Kidney epithelial cell (primary cell): ENCODE results near the gene TMA16. TPM values are rescaled to one million over a fixed set of nuclear protein-coding genes. Genes with fewer than 3 reads are reported as not detected.

ENCODE experiments used
- DNase-seq: peaks from one replicate; pipeline ENCODE4 v3.0.0-alpha.2; 2010; ENCODE audit warnings: low read depth
- H3K27me3 ChIP-seq: 2 replicates; pipeline ENCODE4 v1.6.0; 2011; ENCODE audit warnings: low read length; ENCODE audit not compliant: control insufficient read depth, insufficient read depth
- H3K36me3 ChIP-seq: 2 replicates; pipeline ENCODE4 v1.5.1; 2011; ENCODE audit warnings: low read length; ENCODE audit not compliant: control insufficient read depth, insufficient read depth
- H3K4me3 ChIP-seq: 2 replicates; pipeline ENCODE4 v1.5.1; 2011; ENCODE audit warnings: low read depth, mild to moderate bottlenecking, control low read depth, low read length
- CTCF ChIP-seq: IDR thresholded peaks from 2 replicates; pipeline ENCODE4 v1.5.1; 2011; ENCODE audit warnings: mild to moderate bottlenecking, moderate library complexity, low read length, control low read depth, inconsistent platforms; ENCODE audit not compliant: insufficient read depth, poor library complexity, severe bottlenecking
- total RNA-seq: library from RNA; depleted of rRNA; stranded (reverse); fragments of >200 nt; gene quantifications from 2 replicates; pipeline ENCODE4 v1.2.3, GENCODE V29; 2015

The TMA16 gene
- total RNA-seq, 1 donor from 2014 or later: 30.7 TPM

- no peak for TF ChIP-seq CTCF
- DNase-seq: no peak
- no peaks in the 10 kb centered on the region for H3K27me3 ChIP-seq
- no peak overlapping the region for H3K4me3 ChIP-seq
- no peaks in the 10 kb centered on the region for H3K36me3 ChIP-seq
These were observed 64.1 kb downstream of the TMA16 start for GRCh38 chr4:163558539-163559044.

GRCh38 chr4:163562496-163562895, 68.0 kb downstream of the TMA16 start:
- no peak for DNase-seq
- Histone ChIP-seq H3K36me3 (no peaks in the 10 kb centered on the region), H3K4me3 (no peak overlapping the region), H3K27me3 (no peaks in the 10 kb centered on the region)
- TF ChIP-seq CTCF: no peak

- Histone ChIP-seq H3K36me3 (no peaks in the 10 kb centered on the region), H3K4me3 (no peak overlapping the region), H3K27me3 (no peaks in the 10 kb centered on the region)
- no peak for DNase-seq
- no peak for TF ChIP-seq CTCF
These were observed 69.1 kb downstream of the TMA16 start for GRCh38 chr4:163563592-163563991.

- Histone ChIP-seq H3K36me3 (no peaks in the 10 kb centered on the region), H3K4me3 (no peak overlapping the region), H3K27me3 (no peaks in the 10 kb centered on the region)
- no peak for TF ChIP-seq CTCF
- DNase-seq: no peak
These were observed 69.8 kb downstream of the TMA16 start for GRCh38 chr4:163564221-163564720.

GRCh38 chr4:163565226-163566135, 71.0 kb downstream of the TMA16 start:
- no peak for TF ChIP-seq CTCF
- H3K27me3 ChIP-seq: no peaks in the 10 kb centered on the region
- no peak overlapping the region for H3K4me3 ChIP-seq
- no peak for DNase-seq
- no peaks in the 10 kb centered on the region for H3K36me3 ChIP-seq
